HG03066 (cell line): ENCODE data around the gene SEL1L3.
"Not testable (repeated sequence)": the region's sequence is repeated elsewhere in the genome, so short reads cannot be mapped to it uniquely, and the experiment has no call there.

ENCODE experiments used
- ATAC-seq: cut with Tn5 transposase; IDR thresholded peaks from one replicate; pipeline ENCODE4 v1.9.1; 2021; ENCODE audit warnings: low read depth; ENCODE audit not compliant: unreplicated experiment

The SEL1L3 gene

DNA sequence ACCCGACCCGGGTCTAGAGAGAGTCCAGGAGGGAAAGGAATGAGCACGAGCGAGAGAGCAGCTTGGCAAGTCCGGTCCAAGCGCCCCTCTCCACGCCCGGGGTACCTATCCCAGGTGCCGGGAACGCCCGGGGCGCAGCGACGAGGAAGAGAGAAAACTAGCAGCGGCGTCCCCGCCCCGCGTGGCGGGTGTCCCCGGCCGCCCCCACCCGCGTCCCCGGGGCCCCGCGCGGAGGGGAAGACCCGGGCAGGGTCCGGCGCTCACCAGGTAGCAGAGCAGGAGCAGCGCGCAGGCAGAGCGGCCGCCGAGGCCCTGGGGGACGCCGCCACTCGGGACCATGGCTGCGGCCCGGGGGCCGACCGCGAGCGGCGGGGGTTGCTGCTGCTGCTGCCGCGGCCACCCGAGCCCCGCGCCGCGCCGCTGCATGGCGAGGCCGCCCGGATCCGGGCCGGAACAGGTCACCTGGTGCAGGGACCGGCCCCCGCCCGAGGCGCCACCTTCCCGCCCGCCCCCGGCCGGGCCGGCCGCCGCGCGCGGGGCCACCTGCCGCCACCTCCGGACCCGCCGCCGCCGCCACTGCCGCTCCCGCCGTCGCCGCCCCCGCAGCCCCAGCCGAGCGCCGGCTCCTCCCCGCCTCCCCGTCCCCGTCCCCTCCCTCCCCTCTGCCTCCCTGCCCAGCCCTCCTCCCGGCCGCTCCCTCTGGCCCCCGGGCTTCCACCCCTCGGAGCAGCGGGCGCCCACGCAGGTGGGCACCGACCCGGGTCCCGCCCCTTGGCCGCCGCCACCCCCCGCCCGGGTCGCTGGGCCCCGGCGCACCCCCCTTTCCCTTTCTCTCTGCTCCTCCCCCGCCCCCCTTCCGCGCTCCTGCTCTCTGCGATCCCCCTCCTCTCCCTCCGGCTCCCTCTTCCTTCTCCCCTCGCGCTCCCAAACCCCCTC lies at the start of gene SEL1L3:
SEL1L3 (minus strand) TSS at position 578 of the 936 bp plus-strand sequence; CDS start at position 426, 152 bp downstream.
- peak; percentile 42 for ATAC-seq

- no peak for ATAC-seq
Measured at GRCh38 chr4:25911356-25911755, 48.6 kb upstream of the SEL1L3 start.

- ATAC-seq: no peak
Measured at GRCh38 chr4:25908491-25908901, 45.7 kb upstream of the SEL1L3 start.

GRCh38 chr4:25906113-25906512 lies 43.3 kb upstream of the SEL1L3 start:
- ATAC-seq: not testable (repeated sequence)

GRCh38 chr4:25905371-25905770 lies 42.6 kb upstream of the SEL1L3 start:
- ATAC-seq: no peak

DNA sequence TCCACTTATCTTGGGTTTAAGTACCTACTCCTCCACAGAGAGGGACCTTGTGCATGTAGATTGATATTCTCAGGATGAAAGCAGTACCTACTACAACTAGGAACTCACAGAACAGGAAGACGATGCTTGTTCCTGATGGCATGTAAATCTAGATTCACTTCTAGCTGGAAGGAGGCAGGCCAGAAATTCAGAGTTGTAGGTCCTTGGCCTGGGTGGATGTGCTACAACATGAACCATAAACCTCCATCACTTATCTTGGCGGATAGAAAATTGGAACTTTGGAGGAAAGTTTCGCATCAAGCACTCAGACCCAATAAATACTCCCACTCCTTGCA lies 41.9 kb upstream of the SEL1L3 start:
- no peak for ATAC-seq

- ATAC-seq: no peak
Measured at GRCh38 chr4:25903900-25904747, 41.3 kb upstream of the SEL1L3 start.

GRCh38 chr4:25901030-25901430 lies 38.2 kb upstream of the SEL1L3 start:
- no peak for ATAC-seq

DNA sequence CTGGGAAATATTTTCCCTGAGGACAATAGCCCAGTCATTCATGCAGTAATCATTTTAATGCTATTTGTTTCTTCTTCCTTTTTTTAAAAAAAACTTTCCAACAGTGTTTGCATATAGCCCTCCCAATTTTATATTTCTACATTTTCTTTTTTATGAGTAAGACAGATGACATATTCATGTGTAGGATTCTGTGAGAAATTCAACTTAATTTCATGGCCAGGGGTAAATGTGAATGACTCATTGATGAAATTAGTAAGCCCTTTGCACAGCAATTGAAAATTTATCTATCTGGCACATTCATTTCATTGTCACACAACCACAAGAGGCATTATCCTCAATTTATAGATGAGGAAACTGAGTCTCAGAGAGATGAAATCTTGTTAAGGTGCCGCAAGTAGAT lies 37.5 kb upstream of the SEL1L3 start:
- ATAC-seq: no peak

DNA sequence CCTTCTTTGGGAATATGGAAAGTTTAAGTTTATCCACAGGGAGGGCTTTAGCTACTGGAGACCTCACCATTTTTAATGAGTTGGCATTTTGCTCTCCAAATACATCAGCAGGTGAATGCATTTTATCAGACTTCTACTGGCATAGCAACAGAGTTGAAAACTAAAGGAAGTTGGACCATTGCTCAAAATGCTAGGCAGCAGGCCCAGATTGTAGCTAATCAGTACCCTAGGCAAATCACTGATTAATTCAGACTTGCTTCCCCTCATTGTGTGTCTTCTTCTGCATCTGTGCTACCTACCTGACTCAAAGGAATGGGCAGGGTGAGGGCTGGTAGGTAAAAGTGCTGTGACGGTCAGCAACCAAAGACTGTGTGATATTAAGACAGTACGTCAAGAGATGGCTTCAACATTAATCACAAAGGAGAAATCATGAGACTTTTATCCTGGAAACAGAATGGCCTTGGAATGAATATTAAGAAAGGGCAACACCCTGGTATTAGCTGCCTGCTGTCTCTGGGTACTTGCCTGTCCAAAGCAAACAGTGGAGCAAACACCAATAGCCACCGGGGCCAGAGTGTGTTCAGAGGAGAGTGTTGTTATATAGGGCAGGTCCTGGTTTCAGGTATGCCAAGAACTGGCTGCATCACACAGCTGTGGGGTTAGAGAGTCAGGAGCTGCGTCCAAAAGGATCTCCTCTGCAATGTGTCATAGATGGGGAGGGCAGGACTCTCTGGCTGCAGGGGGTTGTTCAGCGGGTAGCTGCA lies 34.2 kb upstream of the SEL1L3 start:
- ATAC-seq: no peak

DNA sequence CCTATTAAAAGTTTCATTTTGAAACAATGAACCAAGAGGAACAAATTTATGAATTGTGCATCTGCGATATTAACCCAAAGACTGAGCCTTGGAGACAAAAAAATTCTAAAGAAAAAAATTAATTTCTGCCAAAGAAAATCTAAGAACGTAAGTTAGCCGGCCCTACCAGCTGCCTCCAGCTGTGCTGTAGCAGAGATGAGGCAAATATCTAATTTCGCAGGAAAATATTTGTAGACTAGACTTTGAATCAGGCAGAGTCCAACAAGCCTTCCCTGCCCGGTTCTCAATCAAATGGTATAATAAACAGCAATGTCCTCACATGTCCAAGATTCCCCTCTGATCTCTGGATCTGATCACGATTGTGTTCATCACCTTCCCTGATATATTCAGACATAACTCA lies 30.0 kb upstream of the SEL1L3 start:
- ATAC-seq: no peak

- ATAC-seq: no peak
Measured at GRCh38 chr4:25890571-25891485, 28.0 kb upstream of the SEL1L3 start.

DNA sequence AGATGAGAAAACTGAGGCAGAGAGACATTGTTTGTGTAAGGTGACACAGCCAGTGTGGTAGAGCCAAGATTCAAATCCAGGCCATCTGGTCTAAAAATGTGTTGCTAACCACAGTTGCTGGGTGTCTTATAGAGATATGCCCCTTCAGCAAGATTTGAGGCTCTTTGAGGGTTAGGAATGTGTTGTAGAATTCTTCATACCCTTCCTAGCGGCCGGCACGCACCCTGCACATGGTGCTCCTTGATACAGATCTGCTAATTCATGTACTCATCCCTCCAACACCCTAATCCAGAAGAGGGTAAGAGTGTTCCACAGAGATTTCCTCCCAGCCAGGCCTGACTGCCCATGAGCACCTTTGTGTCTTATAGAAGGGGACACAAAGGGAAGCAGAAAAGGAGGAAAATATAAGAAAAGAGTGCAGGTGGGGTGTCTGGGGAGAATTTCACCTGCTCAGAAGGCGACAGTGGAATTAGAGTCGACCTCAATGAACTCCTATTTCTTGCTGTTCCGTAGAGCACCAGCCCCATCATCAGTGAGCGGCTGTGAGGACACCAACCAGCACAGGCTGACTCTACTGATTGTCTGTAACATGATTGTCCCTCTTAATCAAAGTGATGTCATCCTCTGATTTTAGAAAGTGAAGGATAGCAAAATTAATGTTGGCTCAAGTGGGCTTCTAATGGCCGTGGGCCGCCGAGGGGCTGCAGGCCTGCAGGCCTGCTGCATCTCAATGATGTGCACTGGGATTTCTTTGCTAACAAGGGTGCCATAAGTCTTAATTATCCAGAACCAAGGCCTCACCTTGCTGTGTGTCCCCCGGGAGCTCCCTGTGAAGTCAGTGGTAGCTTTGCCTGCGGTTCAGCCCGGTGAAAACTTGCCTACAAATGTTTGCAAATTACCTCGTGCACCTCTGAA lies 27.1 kb upstream of the SEL1L3 start:
- ATAC-seq: no peak

DNA sequence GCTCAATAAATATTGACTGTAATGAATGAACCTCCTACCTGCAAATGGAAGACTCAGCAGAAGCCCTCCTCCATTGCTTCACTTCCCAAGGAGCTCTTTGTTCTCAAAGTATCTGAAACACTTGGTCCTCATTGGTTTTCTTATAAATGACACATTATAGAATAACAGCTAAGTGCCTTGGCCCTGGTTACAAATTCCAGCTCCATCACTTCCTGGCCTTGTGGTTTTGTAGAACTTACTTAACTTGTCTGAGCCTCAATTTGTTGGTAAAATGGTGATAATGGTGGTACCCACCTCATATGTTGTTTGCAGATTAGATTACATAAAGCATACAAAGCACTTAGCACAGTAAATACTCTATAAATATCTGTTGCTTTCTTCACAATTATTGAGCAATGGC lies 26.0 kb upstream of the SEL1L3 start:
- ATAC-seq: no peak

DNA sequence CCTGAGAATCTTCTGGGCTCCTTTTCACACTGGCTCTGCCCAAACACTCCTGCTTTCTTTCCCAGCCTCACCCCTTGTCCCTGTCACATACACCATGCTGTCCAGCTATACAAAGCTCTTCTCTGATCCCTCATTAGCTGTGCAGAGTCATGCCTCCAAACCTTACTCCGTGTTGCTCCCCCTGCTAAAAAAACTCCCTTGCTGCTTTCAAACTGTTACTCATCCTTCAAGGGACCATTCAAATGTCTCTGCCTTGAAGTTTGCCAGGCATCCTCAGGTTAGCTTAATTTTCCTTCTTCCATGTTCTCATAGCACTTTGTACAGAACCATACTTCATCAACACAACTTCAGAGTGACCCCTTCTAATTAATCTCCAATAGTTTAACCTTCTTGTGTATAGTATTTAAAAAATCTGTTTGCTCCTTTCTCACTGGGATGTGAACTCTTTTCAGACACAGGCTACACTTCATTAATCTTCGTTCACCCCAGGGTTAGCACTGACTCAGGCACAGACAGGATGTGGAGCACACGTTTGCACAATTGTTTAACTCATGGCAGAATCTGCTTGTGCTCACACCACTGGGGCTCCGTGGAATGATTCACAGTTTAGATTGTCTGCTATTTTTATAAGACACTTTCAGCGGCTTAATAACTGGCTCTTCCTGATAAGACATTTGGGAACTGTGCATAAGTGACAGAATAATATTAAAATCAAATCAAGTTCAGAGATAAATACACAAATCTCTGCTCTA lies 21.4 kb upstream of the SEL1L3 start:
- ATAC-seq: no peak

- no peak for ATAC-seq
Measured at GRCh38 chr4:25883565-25883964, 20.8 kb upstream of the SEL1L3 start.

- ATAC-seq: no peak
Measured at GRCh38 chr4:25882226-25882625, 19.4 kb upstream of the SEL1L3 start.

DNA sequence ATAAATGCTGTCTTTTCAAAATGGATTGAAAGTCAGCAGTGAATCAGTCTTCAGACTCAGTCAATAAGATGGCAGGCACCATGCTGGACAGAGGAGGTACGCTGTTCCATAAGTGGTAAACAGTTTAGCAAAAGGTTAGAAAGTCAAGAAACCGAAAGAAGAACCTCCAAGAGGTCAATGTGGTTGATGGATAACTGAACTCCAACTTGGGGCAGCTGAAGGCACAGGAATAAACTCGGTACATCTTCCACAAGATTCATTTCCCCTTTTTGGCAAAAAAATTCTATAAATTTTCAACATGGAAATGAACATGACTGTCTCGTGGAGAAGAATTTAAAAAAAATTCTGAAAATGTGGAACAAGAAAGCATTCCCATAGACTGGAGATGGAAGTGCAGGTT lies 18.4 kb upstream of the SEL1L3 start:
- no peak for ATAC-seq
